ENCODE measurements around the gene AFMID.

- TF ChIP-seq SP1 (IDR thresholded peaks at IDR 0.05; ENCODE audit: low read depth, low read length) (no peak), SRF (IDR thresholded peaks at IDR 0.05; ENCODE audit: low read depth, low read length) (no peak), CTCF (IDR thresholded peaks at IDR 0.05; ENCODE audit: control extremely low read depth in 1 of 3, insufficient read depth in 1 of 3, low read depth in 1 of 3, low read length in 3 of 3) (no peak), CREB1 (IDR thresholded peaks at IDR 0.05) (no peak), ATF2 (IDR thresholded peaks at IDR 0.05; ENCODE audit: low read length) (no peak), ATF3 (IDR thresholded peaks at IDR 0.05; ENCODE audit: insufficient read depth, low read depth, low read length) (no peak), SIN3A (conservative IDR thresholded peaks at IDR 0.05 in 1 of 2, IDR thresholded peaks at IDR 0.05 in 1 of 2; ENCODE audit: low read depth in 1 of 2, low read length in 2 of 2) (no peak), CHD2 (IDR thresholded peaks at IDR 0.05; ENCODE audit: low read length) (no peak), POLR2AphosphoS5 (IDR thresholded peaks at IDR 0.05; ENCODE audit: low read depth, low read length) (no peak), EZH2 (IDR thresholded peaks at IDR 0.05; ENCODE audit: low read depth, low read length, severe bottlenecking) (no peak), HDAC6 (IDR thresholded peaks at IDR 0.05; ENCODE audit: low read depth, low read length) (no peak)
These were observed 23.9 kb downstream of the AFMID start for GRCh38 chr17:78211032-78211431.

Measured in H1 (cell line).